Measurements from ENCODE around the gene BAIAP2L1. TPM values are rescaled to one million over a fixed set of nuclear protein-coding genes. Genes with fewer than 3 reads are reported as not detected.

BAIAP2L1 gene
- total RNA-seq, 1 experiment from 2014 or later = 60.9 TPM

GRCh38 chr7:98286701-98287485 is 114.0 kb downstream of the BAIAP2L1 start:
- no peaks in the 10 kb centered on the region for H3K27me3 ChIP-seq (replicated peaks; ENCODE audit: control insufficient read depth, insufficient read depth, low read length)
- DNase-seq = no peak
- intact Hi-C loops (cut with micrococcal nuclease; ENCODE audit: unreplicated experiment) = no loop called here
- H3K9me3 ChIP-seq = no peaks in the 10 kb centered on the region
- H3K27ac Mint-ChIP-seq (ENCODE audit: unreplicated experiment) = peak overlapping the region; percentile 87
- peak overlapping the region; percentile 47 for H3K4me3 Mint-ChIP-seq (ENCODE audit: unreplicated experiment)
- ChIA-PET POLR2A (no interaction called here), CTCF (no interaction called here)
- peaks cover 89% of the 10 kb centered on the region for H3K36me3 Mint-ChIP-seq (ENCODE audit: insufficient read depth, unreplicated experiment)
- H3K4me3 ChIP-seq (ENCODE audit: low read depth, low read length) = no peak overlapping the region
- no peaks in the 10 kb centered on the region for H3K9me3 Mint-ChIP-seq (ENCODE audit: unreplicated experiment)
- no TSS peak for BruUV-seq (replicated peaks)
- no peaks in the 10 kb centered on the region for H3K27me3 Mint-ChIP-seq (ENCODE audit: insufficient read depth, unreplicated experiment)
- H3K4me1 ChIP-seq = peaks cover 55% of the 10 kb centered on the region
- peaks cover 6% of the 10 kb centered on the region for H3K36me3 ChIP-seq (ENCODE audit: control insufficient read depth, insufficient read depth, low read length)
- no peak for TF ChIP-seq CTCF (IDR thresholded peaks at IDR 0.05; ENCODE audit: insufficient read depth in 1 of 2, low read depth in 1 of 2, low read length in 1 of 2, severe bottlenecking in 1 of 2, unreplicated experiment in 1 of 2)
- peaks cover 30% of the 10 kb centered on the region for H3K4me1 Mint-ChIP-seq (ENCODE audit: low read depth, unreplicated experiment)

- no peak for TF ChIP-seq CTCF (IDR thresholded peaks at IDR 0.05; ENCODE audit: insufficient read depth in 1 of 2, low read depth in 1 of 2, low read length in 1 of 2, severe bottlenecking in 1 of 2, unreplicated experiment in 1 of 2)
- DNase-seq = peak; percentile 58 to 68
- Mint-ChIP-seq H3K9me3 (ENCODE audit: unreplicated experiment) (no peaks in the 10 kb centered on the region), H3K27ac (ENCODE audit: unreplicated experiment) (peak overlapping the region; percentile 87), H3K36me3 (ENCODE audit: insufficient read depth, unreplicated experiment) (peaks cover 82% of the 10 kb centered on the region), H3K4me1 (ENCODE audit: low read depth, unreplicated experiment) (peaks cover 30% of the 10 kb centered on the region), H3K4me3 (ENCODE audit: unreplicated experiment) (peak overlapping the region; percentile 47), H3K27me3 (ENCODE audit: insufficient read depth, unreplicated experiment) (no peaks in the 10 kb centered on the region)
- ChIA-PET POLR2A (interaction anchor here (0.7 kb wide), 1 partner anchor 115 kb away, joined by 3 read pairs; the partner anchor contains the start of gene BAIAP2L1), CTCF (no interaction called here)
- Histone ChIP-seq H3K27me3 (replicated peaks; ENCODE audit: control insufficient read depth, insufficient read depth, low read length) (no peaks in the 10 kb centered on the region), H3K9me3 (no peaks in the 10 kb centered on the region), H3K4me3 (ENCODE audit: low read depth, low read length) (no peak overlapping the region), H3K4me1 (peaks cover 55% of the 10 kb centered on the region), H3K36me3 (ENCODE audit: control insufficient read depth, insufficient read depth, low read length) (peaks cover 3% of the 10 kb centered on the region)
- no TSS peak for BruUV-seq (replicated peaks)
- intact Hi-C loops (cut with micrococcal nuclease; ENCODE audit: unreplicated experiment) = no loop called here
Observed at GRCh38 chr7:98286093-98286539, 114.8 kb downstream of the BAIAP2L1 start.

- Mint-ChIP-seq H3K4me3 (ENCODE audit: unreplicated experiment) (peak overlapping the region; percentile 97), H3K27me3 (ENCODE audit: insufficient read depth, unreplicated experiment) (no peaks in the 10 kb centered on the region), H3K4me1 (ENCODE audit: low read depth, unreplicated experiment) (peaks cover 30% of the 10 kb centered on the region), H3K27ac (ENCODE audit: unreplicated experiment) (peak overlapping the region; percentile 91), H3K36me3 (ENCODE audit: insufficient read depth, unreplicated experiment) (peaks cover 80% of the 10 kb centered on the region), H3K9me3 (ENCODE audit: unreplicated experiment) (no peaks in the 10 kb centered on the region)
- no peaks in the 10 kb centered on the region for H3K9me3 ChIP-seq
- H3K27me3 ChIP-seq (replicated peaks; ENCODE audit: control insufficient read depth, insufficient read depth, low read length) = no peaks in the 10 kb centered on the region
- DNase-seq = no peak
- H3K4me1 ChIP-seq = peaks cover 55% of the 10 kb centered on the region
- ChIA-PET CTCF (no interaction called here), POLR2A (interaction anchor here (0.7 kb wide), 1 partner anchor 116 kb away, joined by 3 read pairs; the partner anchor contains the start of gene BAIAP2L1)
- intact Hi-C loops (cut with micrococcal nuclease; ENCODE audit: unreplicated experiment) = no loop called here
- BruUV-seq (replicated peaks) = no TSS peak
- no peak for TF ChIP-seq CTCF (IDR thresholded peaks at IDR 0.05; ENCODE audit: insufficient read depth in 1 of 2, low read depth in 1 of 2, low read length in 1 of 2, severe bottlenecking in 1 of 2, unreplicated experiment in 1 of 2)
- no peak overlapping the region for H3K4me3 ChIP-seq (ENCODE audit: low read depth, low read length)
- peaks cover 3% of the 10 kb centered on the region for H3K36me3 ChIP-seq (ENCODE audit: control insufficient read depth, insufficient read depth, low read length)
Observed at GRCh38 chr7:98285157-98286092, 115.5 kb downstream of the BAIAP2L1 start.
